HG02610 (cell line): Measurements from ENCODE around the gene HDAC8.
"Not testable (repeated sequence)": the region's sequence is repeated elsewhere in the genome, so short reads cannot be mapped to it uniquely, and the experiment has no call there.

ENCODE experiments used
- ATAC-seq: cut with Tn5 transposase; IDR thresholded peaks from one replicate; pipeline ENCODE4 v1.9.1; 2021; ENCODE audit warnings: mild to moderate bottlenecking, moderate library complexity; ENCODE audit not compliant: unreplicated experiment

HDAC8 gene

GRCh38 chrX:72340626-72341025 is 232.0 kb downstream of the HDAC8 start:
- no peak for ATAC-seq

DNA sequence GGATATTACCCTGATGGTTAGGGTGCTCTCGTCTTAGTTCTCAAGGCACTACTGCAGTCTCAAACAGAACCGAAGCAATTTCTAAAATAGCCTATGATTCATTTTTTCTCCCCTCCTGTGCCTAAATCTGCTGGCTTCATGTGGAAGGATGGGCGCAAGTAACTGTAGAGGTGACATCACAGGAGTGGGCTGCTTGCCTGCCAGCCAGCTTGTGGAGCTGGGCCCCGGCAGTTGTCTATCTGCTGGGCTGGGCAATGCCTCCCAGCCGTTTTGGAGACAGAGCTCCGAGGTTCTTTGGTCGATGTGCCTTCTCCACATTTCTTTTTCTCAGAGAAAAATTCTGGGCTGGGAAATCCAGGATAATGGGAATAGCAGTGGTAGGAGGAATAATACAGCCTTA is 232.6 kb downstream of the HDAC8 start:
- ATAC-seq = no peak

DNA sequence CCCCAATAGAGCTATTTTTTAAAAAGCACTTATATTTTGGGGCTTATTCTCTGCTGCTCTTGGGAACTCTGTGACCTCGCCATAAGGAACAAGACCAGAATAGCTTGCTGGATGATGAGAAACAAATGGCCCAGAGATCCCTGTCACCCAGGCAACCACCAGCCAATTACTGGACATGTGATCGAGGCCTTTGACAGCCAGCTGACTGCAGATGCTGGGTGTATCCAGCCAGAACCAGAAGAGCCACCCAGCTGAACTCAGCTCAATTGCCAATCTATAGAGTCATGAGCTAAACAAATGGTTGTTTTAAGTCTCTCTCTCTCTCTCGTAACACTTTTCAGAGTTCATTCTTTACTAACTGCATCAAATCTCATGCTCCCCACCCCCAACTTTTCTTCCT is 242.5 kb downstream of the HDAC8 start:
- ATAC-seq = no peak

GRCh38 chrX:72326605-72327300 is 245.9 kb downstream of the HDAC8 start:
- ATAC-seq = no peak

GRCh38 chrX:72319651-72320050 is 253.0 kb downstream of the HDAC8 start:
- ATAC-seq = not testable (repeated sequence)

- no peak for ATAC-seq
Measured at GRCh38 chrX:72317139-72317538, 255.5 kb downstream of the HDAC8 start.

- ATAC-seq = no peak
Measured at GRCh38 chrX:72316408-72317110, 256.1 kb downstream of the HDAC8 start.

- ATAC-seq = no peak
Measured at GRCh38 chrX:72314881-72315280, 257.8 kb downstream of the HDAC8 start.

DNA sequence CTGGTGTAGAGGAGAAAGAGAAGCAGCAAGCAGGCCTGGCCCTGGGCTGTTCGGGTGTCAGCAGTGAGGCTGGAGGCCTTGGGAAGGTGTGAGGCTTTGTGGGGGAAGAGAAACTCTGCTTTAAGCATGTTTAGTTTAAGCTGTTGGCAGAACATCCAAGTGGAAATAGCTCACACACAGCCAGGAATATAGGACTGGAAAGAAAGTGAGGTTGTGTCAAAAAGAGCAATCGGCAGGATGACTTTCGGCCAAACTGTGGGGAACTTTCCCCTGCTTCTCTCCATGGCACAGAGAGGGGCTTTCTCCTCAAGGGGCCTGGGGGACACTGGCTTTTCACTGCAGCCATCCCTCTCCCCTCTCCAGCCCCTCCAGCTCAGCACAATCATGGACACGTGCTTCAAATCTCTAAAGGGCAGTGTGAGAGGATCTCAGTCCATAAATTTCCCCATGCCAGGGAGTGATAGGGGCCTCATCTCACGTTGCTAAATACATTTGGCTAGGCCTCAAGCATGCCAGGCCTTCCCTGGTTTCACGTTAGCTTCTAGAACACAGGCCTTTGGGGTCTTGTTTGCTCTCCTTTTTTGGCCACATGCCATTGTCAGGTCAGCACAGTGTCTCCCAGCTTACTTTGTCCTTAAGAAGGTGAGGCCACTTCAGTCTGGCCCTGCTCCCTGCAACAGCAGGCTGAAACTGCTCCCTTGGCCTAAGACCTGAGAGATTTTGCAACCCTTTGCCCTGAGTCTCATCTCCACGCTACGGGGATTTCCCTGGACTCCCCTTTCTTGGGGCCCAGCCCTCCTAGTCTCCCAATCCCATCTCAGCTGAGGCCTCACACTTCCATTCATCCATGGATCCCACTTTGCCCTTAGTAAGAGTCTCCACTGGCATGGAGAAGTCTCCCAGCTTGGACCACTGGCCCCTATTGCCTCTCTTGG is 258.7 kb downstream of the HDAC8 start:
- ATAC-seq = no peak

- ATAC-seq = no peak
Measured at GRCh38 chrX:72312311-72312940, 260.2 kb downstream of the HDAC8 start.

- peak; percentile 2 for ATAC-seq
Measured at GRCh38 chrX:72309297-72310071, 263.2 kb downstream of the HDAC8 start.

DNA sequence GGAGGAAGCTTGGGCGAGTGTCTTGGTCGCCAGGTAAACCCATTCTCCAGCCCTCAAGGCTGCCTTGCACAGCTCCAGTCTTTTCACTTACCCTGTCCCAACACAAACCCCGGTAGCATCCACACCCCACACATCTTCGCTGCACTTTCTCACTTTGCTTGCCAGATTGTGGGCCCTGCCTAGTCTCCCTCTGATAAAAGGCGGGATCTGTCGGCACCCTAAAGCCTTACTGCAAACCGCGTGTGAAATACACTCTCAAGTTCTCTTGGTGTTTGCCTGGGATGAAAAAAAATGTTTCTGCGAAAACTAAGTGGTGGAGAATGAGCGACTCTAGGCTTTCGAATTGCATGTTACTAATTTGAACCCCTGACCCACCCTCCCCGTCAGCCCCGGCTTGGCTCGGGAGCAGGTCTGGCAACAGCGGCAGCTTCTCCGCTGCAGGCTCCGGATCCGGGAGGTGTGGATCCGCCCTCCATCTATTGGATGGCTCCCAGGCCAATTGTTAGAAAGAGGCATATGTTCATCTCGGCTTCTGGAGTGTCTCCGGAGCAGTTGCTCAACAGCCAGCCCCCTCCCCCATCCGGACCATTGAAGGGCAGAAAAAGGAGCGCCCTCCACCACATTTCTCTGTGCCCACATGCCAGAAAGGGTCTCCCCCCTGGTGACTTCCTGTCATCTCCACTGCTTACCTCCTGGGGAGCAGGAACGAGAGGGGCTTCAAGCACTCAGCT is 263.9 kb downstream of the HDAC8 start:
- peak; percentile 50 for ATAC-seq

- ATAC-seq = no peak
Measured at GRCh38 chrX:72308209-72308565, 264.5 kb downstream of the HDAC8 start.

DNA sequence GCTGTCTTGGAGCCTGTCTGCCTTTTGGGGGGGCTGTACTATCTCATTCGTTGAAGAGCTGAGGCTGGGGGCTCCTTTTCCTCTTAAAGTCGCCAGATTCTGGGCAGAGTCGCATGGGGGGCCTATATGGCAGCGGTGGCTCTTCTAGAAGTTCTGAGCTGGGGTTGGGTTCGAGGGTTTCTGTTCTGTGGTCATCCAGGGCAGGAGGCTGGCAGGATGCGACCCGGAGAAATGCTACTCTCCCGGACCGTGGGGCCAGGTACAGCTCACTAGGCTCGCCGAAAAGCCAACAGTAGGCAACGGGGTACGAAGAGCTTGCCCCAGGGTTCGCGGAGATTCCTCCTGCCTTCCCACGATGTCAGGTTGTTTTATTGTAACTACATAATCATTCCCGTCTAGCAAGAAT is 265.0 kb downstream of the HDAC8 start:
- no peak for ATAC-seq

DNA sequence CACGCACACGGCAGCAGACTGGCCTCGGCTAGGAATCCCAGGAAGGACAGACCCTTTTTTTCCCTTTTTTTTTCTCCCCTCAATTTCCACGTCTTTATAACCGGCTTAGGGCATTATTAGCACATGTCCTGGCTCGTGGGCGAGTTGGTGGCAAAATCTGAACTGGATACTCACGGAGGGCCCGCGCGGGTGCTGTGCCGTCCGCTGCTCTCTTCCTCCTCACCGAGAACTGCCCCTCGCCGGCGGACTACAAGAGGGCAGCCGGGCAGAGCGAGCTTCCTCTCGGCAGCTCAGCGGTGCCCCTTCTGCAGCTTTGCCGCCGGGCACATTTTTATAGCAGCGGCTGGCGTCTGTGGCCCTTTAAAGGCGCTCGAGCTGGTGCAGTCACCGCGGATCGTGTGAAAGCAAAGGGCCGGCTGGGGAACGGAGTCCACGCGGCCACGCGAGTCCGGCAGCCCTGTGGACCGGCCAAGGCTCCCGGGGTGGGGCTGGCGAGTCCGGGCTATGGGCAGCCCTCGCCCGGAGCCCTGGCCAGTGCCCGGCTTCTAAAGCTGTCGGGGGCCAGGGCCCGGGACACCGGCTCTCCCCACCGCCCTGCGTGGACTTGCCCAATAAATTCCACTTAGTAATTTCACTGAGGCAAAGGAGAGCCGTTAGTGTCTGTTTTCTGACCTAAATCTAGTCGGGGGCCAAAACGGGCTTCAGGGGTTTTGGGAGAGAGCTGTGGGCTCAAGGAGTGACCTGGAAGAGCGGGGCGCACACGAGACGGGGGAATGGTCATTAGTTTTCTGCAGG is 265.6 kb downstream of the HDAC8 start:
- ATAC-seq = peak; percentile 60

DNA sequence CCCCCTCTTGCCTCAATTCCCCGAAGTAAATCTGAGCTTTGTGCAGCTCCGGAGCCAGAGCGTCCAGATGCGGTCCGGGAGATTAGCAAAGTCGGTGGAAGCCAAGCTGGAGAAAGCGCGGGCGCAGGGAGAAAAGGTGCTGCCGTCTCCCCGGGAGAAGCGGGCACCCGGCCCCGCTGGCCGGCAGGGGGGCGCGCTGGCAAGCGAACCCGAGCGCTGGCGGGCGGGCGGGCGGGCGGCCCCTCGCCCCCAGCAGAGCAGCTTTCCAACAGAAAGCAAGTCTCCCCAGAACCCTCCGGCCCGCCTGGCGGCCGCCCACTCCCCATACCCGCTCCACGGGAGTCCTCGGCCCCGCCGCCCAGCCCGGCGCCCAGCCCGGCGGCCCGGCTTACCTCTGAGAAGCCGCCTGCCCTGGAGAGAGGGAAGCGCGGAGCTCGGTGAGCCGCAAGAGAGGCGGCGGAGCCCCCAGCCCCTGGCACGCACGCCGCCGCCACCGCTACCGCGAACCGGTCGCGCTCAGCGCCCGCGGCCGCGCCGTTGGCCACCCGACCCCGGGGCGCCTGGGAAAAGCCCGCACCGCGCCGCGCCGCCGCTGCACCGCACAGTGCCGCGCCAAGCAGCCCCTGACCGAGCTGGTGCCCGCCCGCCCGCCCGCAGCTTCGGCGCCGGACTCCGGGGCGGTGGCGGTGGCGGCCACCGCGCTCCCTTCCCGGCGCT is 266.4 kb downstream of the HDAC8 start:
- ATAC-seq = no peak

GRCh38 chrX:72305286-72306084 is 267.2 kb downstream of the HDAC8 start, which contains the start of gene CITED1:
TSS of gene CITED1 (minus strand) at chrX:72305914. CDS start at chrX:72302869, 3,045 bp downstream.
- no peak for ATAC-seq
